ENCODE data around the gene GNAZ.

GNAZ gene

GRCh38 chr22:23064381-23065068 lies 5.8 kb upstream of the GNAZ start:
- no peak for DNase-seq (ENCODE audit: low read depth)

DNA sequence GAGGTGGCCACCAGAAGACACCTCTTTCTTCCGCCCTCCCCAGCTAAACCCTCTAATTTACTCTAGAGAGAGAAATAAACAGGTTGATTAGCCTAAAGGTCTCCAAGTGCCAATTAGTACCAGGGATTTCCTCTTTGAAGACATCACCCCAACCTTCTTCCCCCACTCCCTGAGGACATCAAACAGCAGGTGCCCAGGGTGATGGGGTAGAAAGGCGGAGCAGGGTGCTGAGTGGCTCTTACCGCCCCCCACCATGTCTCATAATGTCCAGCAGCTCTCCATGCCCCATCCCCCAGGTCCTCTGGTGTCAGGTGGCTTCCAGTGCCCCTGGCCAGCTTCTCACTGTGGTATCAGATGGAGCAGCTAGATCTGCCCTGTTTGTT lies 5.3 kb upstream of the GNAZ start:
- DNase-seq (ENCODE audit: low read depth) = no peak

DNA sequence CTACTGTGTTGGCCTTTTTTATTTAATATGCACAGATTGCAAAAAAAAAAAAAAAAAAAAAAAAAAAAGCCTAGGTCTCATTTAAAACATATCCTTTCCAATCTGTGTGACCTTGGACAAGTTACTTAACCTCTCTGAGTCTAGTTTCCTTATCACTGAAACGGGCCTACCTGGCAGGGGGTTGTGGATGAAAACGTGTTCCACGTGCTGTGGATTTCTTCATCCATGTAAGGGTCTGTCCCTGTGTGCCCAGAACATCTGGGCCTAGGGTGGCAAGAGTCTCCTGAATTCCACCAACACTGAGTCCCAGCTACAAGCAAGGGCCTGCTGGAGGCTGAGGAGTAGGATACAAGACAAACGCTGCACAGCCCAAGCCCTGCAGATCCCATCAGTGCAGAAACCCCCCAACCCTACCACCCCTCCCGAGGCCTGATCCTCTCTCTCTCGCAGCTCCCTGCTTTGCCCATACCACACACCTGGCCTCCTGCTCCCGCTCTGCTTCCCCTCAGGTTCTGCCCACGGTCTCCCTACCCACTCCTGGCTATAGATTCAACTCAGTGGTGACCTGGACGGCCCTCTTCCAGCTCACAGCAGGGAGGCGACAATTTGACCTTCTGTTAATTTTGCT lies 4.7 kb upstream of the GNAZ start:
- no peak for DNase-seq (ENCODE audit: low read depth)

DNA sequence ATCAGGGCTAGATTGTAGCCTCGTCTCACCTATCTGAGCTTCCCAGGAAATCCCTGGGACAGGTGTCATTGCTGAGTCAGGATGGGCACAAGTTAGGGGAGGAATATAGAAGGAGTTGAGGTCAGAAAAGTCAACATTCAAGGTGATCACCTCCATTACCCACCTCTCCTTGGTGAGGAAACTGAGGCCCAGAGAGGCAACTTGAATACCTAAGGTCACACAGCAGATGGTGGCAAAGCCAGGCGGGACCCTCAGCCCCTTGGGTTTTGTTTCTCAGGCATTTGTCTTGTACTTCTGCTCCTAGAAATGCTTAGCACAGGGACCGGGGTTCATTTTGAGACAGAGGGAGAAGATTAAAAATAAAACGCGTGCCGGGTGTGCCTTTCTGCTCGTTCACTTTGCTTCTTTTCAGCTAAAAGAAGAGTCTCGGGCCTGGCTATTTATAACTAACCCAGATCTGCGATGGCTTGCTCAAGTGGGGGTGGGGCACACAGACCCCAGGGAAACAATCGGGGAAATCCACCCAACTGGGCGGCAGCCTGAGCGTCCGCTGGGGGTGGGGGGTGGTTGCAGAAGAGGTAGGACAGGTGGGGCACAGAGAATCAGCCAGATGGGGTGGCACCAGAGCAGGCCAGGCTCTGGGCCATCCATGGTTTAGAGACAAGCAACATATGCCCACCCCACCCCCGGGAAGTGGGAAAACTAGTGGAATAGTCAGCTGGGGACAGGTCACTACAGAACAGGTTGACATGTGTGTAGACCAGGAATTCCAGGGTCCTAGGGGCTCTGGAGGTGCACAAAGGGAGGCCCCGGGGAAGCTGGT lies 3.9 kb upstream of the GNAZ start:
- no peak for DNase-seq (ENCODE audit: low read depth)

DNA sequence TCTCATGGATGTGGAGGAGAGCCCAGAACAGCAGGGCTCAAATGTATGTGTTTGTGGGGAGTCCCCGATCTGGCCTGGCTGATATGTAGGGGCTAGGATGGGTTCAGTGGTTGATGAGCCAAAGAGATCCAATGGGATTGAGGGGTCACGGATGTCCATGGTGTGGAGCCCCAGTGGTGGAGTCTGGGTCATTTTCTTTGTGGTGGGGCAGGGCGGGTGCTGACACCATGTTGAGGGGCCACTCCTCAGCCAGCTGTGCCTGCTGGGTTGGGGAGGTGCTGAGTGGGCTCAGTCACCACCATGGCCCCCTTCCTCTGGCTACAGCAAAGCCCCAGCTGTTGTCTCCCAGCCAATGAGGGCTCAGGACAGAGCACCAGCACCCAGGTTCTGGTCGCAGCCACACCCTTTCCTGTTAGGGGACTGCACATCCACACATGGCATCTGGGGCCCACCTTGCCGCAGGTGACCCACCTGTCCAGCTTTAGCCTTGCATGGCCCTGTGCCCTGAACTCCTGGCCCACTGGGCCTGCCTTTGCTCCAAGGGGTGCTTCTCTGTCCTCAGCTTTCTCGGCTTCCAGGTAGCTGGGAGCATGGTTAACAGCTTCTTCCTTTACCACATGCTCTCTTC lies 3.2 kb upstream of the GNAZ start:
- DNase-seq (ENCODE audit: low read depth) = no peak

DNA sequence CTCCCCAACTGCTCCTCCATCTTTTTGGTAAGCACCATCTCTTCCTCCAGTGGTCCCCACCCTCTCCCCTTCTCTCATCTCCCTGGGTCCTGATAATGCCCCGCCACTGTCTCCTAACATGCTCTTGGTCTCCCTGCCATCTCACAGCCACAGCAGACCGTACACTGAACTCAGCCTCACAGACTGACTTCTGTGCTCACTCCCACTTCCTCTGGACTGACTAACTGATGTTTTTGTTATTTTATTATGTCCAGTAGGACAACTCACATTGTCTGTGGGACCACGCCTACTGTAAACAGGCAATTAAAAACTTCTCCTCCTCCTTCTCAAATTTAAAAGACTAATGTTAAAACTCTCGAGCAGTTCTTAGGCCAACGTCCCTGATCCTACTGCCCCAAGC lies 2.6 kb upstream of the GNAZ start:
- DNase-seq (ENCODE audit: low read depth) = no peak

DNA sequence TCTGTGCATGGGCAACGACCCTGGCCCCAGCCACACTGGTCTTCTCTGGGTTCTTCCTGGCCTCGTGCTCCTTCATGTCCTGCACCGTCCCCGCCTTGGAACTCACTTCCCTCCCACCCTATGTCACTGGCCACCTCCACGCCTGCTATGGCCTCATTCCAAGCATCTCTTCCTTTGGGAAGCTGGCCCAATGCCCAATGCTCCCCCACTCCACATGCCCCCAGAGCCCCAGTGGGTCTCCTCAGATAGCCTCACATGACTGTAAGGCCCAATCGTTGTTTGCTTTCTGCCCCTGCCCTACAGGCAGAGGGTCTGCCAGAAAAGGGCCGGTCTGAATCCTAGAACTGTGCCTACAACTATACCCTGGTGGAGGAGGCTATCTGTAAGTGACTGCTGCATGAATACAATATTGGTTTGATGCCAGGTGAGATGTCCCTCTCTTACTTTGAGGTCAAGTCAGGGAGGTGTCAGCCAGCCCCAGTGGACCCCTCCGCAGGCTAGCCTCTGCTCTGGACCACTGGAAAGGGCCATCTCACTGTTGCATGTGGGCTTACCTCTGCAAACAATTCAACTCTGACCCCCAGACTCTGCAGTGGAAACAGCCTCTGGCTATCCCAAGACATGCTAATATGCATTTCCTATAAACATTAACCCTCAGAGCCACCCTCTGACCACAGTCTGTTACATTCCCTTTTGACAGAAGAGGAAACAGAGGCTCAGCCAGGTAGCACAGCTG lies 2.1 kb upstream of the GNAZ start:
- DNase-seq (ENCODE audit: low read depth) = no peak

DNA sequence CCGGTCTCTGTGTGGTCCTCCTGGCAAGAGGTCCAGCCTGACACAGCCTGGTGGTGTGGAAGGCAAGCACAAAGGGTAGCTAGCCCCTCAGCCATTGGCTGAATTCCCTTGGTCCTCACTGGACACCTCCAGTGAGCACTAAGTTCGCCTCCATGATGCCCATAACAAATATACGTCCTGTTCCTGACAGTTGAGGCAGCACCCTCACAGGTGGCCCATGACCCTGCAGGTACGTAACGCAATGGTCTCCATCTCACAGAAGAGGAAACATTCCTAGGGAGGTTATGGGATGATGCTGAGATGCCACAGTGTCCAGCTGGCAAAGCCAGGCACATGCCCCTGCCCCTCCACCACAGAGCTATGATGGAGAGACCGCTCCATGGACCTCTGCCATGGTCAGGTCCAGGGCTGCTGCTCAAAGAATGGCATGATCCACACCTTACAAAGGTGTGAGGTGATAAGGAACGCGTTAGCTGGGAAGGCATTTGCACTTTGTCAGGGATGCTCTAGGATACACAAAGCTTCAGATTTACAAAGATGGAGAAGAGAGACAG lies 1.4 kb upstream of the GNAZ start:
- DNase-seq (ENCODE audit: low read depth) = no peak

DNA sequence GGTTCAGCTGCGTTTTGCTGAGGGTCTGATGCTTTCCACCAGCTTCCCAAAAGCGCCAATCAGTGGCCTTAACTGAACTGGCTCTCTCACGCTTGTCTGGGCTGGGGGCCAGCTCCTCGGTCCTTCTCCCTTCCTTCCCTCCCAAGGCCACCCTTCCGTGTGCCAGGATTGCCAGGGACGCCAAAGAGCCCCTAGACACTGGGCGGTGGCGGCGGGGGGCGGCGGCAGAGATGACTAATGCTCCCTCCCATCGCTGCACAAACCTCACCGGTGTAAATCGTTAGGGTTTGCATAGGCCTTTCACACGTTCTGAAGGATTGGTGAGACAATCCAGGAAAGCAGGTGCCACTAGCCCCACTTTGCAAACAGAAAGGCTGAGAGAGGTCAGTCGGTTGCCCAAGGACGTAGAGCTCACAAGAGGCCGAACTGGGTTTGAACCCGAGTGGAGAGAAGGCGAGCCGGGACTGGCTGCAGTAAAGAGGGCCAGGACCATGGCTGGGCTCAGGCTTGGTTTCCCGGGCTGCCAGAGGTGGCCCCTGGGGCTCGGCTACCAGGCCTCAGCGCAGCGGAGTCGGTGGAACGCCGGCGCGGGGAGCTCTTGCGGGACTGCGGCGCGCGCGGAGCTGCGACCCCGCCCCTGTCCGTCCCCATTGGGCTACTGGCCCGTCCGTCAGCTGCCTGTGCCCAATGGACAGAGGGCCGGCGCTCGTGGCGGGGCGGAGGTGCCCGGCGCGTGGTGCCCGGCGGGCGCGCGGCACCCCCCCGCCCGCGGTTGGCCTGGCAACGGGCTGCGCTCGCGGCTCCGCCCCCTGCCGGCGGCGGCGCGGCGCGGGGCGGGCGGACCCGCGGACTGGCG lies 589 bp upstream of the GNAZ start:
- peak; percentile 80 for DNase-seq (ENCODE audit: low read depth)

- no peak for DNase-seq (ENCODE audit: low read depth)
Observed at GRCh38 chr22:23071230-23072076, 1.1 kb downstream of the GNAZ start.

DNA sequence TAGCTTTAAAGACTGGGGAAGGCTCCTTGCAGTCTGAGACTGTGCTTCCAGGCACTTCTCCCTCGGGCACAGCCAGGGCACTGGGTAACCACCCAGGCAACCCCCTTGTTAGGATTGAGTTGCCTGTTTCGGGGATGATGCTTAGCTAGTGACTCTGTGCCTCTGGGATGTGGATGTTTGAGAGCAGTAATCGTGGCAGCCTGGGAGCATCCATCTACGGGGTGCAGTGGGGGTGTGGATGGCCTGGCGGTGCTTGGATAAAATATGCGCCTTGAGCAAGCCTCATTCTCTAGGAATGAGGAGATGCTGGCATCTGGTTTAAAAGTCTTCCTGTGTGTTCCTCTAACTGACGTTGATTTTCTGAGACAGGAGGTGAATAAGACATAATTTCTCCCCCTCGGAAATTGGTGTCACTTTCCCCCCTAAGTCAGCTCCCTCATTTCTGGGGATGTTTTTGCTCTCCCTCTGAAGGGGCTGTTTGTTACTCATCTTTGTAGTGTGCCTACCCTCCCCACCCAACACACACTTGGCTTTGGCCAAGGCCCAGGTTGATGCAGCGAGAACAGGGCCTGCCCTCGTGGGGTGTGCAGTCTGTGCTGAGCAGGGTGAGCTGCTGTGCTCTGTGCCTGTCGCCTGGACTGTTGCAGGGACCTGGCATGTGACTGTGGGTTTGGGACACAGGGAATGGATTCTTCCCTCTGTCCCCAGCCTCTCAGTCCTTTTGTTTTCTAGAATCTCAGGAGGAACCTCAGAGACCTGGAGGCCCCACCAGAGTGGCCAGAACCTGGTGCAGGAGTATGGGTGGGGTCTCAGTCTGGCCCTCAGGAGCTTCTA lies 2.0 kb downstream of the GNAZ start:
- no peak for DNase-seq (ENCODE audit: low read depth)

- no peak for DNase-seq (ENCODE audit: low read depth)
Observed at GRCh38 chr22:23072911-23073491, 2.7 kb downstream of the GNAZ start.

- no peak for DNase-seq (ENCODE audit: low read depth)
Observed at GRCh38 chr22:23073526-23074229, 3.4 kb downstream of the GNAZ start.

GRCh38 chr22:23074451-23074850 lies 4.1 kb downstream of the GNAZ start:
- no peak for DNase-seq (ENCODE audit: low read depth)

GRCh38 chr22:23075050-23075449 lies 4.7 kb downstream of the GNAZ start:
- no peak for DNase-seq (ENCODE audit: low read depth)

GRCh38 chr22:23075525-23076216 lies 5.4 kb downstream of the GNAZ start:
- no peak for DNase-seq (ENCODE audit: low read depth)

DNA sequence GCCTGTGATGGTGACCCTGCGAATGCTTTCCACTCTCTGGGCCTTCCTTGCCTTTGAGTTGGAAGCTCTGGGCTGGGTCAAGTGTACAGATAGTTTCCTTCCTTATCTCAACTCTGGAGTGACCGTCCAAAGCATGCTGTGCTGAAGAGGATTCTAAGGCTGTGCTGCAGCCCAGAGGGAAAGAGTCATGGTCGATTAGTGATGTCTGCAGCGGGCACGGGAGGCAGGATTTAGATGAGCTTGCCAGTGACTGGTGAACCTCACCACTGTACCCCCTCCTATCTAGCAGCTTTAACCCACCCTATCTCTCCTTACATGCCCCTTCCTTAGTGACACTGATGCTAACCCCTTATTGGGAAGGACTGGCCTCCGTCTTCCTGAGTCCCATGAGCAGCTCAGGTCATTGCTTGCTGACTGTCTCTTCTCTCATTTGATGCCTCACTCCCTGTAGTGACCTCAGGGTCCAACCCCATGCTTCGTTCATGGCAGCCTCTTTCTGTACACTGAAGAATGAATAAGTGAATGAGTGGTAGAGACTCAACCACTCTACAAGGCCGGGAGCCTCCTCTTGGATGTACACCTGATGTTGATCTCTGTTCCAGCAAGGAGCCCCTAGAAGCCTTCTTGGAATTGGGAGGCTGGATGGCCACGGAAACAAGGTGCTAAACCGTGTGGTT lies 6.7 kb downstream of the GNAZ start:
- no peak for DNase-seq (ENCODE audit: low read depth)
